ENCODE results near the gene PROX2.

Gene PROX2

GRCh38 chr14:74886001-74886400, 10.1 kb upstream of the PROX2 start:
- no peak for TF ChIP-seq CTCF (IDR thresholded peaks at IDR 0.05)
- Histone ChIP-seq H3K27me3 (no peaks in the 10 kb centered on the region), H3K4me3 (ENCODE audit: low read depth in 1 of 2, low read length in 1 of 2) (no peak overlapping the region), H3K9me3 (no peaks in the 10 kb centered on the region), H3K36me3 (peaks cover 39% of the 10 kb centered on the region), H3K4me1 (ENCODE audit: control insufficient read depth in 1 of 2, insufficient read depth in 1 of 2, low read depth in 1 of 2, low read length in 1 of 2) (peaks cover 18 to 26% of the 10 kb centered on the region in 2 experiments), H3K27ac (no peak overlapping the region)

- Histone ChIP-seq H3K27ac (peak overlapping the region; percentile 96), H3K9me3 (no peaks in the 10 kb centered on the region), H3K27me3 (no peaks in the 10 kb centered on the region), H3K4me3 (ENCODE audit: low read depth in 1 of 2, low read length in 1 of 2) (peak overlapping the region; percentile 76 to 85), H3K4me1 (ENCODE audit: control insufficient read depth in 1 of 2, insufficient read depth in 1 of 2, low read depth in 1 of 2, low read length in 1 of 2) (peaks cover 21 to 30% of the 10 kb centered on the region in 2 experiments), H3K36me3 (peaks cover 20% of the 10 kb centered on the region)
- peak; percentile 1 for TF ChIP-seq CTCF (IDR thresholded peaks at IDR 0.05)
These were observed 6.4 kb upstream of the PROX2 start for GRCh38 chr14:74882103-74882920.

- peaks cover 22 to 31% of the 10 kb centered on the region in 2 experiments for H3K4me1 ChIP-seq (ENCODE audit: control insufficient read depth in 1 of 2, insufficient read depth in 1 of 2, low read depth in 1 of 2, low read length in 1 of 2)
- H3K9me3 ChIP-seq = no peaks in the 10 kb centered on the region
- H3K27me3 ChIP-seq = no peaks in the 10 kb centered on the region
These were observed 5.6 kb upstream of the PROX2 start, which contains the start of gene DLST for GRCh38 chr14:74881431-74882102. DLST (plus strand) TSS chr14:74881916; CDS start chr14:74881954, 38 bp downstream.

GRCh38 chr14:74879427-74880182, 3.7 kb upstream of the PROX2 start:
- Histone ChIP-seq H3K4me1 (ENCODE audit: control insufficient read depth in 1 of 2, insufficient read depth in 1 of 2, low read depth in 1 of 2, low read length in 1 of 2) (peaks cover 33 to 41% of the 10 kb centered on the region in 2 experiments), H3K27me3 (no peaks in the 10 kb centered on the region), H3K4me3 (ENCODE audit: low read depth in 1 of 2, low read length in 1 of 2) (no peak overlapping the region), H3K9me3 (no peaks in the 10 kb centered on the region), H3K27ac (no peak overlapping the region), H3K36me3 (no peaks in the 10 kb centered on the region)
- no peak for TF ChIP-seq CTCF (IDR thresholded peaks at IDR 0.05)

More at GRCh38 chr14:74881431-74882102, 5.6 kb upstream of the PROX2 start, which contains the start of gene DLST:
- Histone ChIP-seq H3K4me3 (ENCODE audit: low read depth in 1 of 2, low read length in 1 of 2) (peak within 1 kb of the TSS; percentile 76 to 85), H3K27ac (peak within 1 kb of the TSS; percentile 96), H3K36me3 (peaks cover 13% of the 10 kb centered on the region)
- TF ChIP-seq CTCF (IDR thresholded peaks at IDR 0.05) = peak; percentile 17

GRCh38 chr14:74875204-74875603, 741 bp downstream of the PROX2 start:
- H3K4me3 ChIP-seq (ENCODE audit: low read depth in 1 of 2, low read length in 1 of 2) = no peak overlapping the region
- TF ChIP-seq CTCF (IDR thresholded peaks at IDR 0.05) = no peak
- no peaks in the 10 kb centered on the region for H3K27me3 ChIP-seq
- no peak overlapping the region for H3K27ac ChIP-seq
- peaks cover 11 to 12% of the 10 kb centered on the region in 2 experiments for H3K4me1 ChIP-seq (ENCODE audit: control insufficient read depth in 1 of 2, insufficient read depth in 1 of 2, low read depth in 1 of 2, low read length in 1 of 2)
- H3K9me3 ChIP-seq = no peaks in the 10 kb centered on the region
- H3K36me3 ChIP-seq = no peaks in the 10 kb centered on the region
